Epithelial cell of proximal tubule (primary cell): ENCODE data around the gene SERTAD3. TPM values are rescaled to one million over a fixed set of nuclear protein-coding genes. Genes with fewer than 3 reads are reported as not detected.
A peak's percentile ranks its signal among the peaks of the same experiment; 100 is the strongest.
"Not testable (repeated sequence)": the region's sequence is repeated elsewhere in the genome, so short reads cannot be mapped to it uniquely, and the experiment has no call there.

Experiments used
- DNase-seq: peaks from one replicate; pipeline ENCODE4 v3.0.0-alpha.2; 2011; ENCODE audit warnings: low read depth
- H3K4me3 ChIP-seq: 2 replicates; pipeline ENCODE4 v1.5.1; 2011; ENCODE audit warnings: low read depth, mild to moderate bottlenecking, low read length
- CTCF ChIP-seq: conservative IDR thresholded peaks from 2 replicates; pipeline ENCODE4 v1.5.1; 2012; ENCODE audit warnings: low read depth, mild to moderate bottlenecking, low read length
- total RNA-seq: library from RNA; depleted of rRNA; stranded (reverse); fragments of >200 nt; gene quantifications from 2 replicates; pipeline ENCODE4 v1.2.3, GENCODE V29; 2015

The SERTAD3 gene
- total RNA-seq, 1 donor from 2014 or later: 11.3 TPM

- DNase-seq: no peak
- peak overlapping the region; percentile 64 for H3K4me3 ChIP-seq
- no peak for TF ChIP-seq CTCF
Observed at GRCh38 chr19:40465025-40465556, 21.0 kb upstream of the SERTAD3 start.

GRCh38 chr19:40464059-40465024 is 20.2 kb upstream of the SERTAD3 start:
- TF ChIP-seq CTCF: peak; percentile 86
- peak overlapping the region; percentile 64 for H3K4me3 ChIP-seq
- peak; percentile 56 for DNase-seq

GRCh38 chr19:40463587-40464037 is 19.5 kb upstream of the SERTAD3 start:
- not testable (repeated sequence) for DNase-seq, H3K4me3 ChIP-seq

GRCh38 chr19:40461669-40462221 is 17.6 kb upstream of the SERTAD3 start:
- no peak overlapping the region for H3K4me3 ChIP-seq
- TF ChIP-seq CTCF: no peak
- no peak for DNase-seq

- DNase-seq: no peak
- no peak for TF ChIP-seq CTCF
- no peak overlapping the region for H3K4me3 ChIP-seq
Observed at GRCh38 chr19:40460185-40460584, 16.1 kb upstream of the SERTAD3 start.

- DNase-seq: no peak
- H3K4me3 ChIP-seq: no peak overlapping the region
- no peak for TF ChIP-seq CTCF
Observed at GRCh38 chr19:40458597-40458974, 14.5 kb upstream of the SERTAD3 start.

- H3K4me3 ChIP-seq: no peak overlapping the region
- no peak for DNase-seq
- TF ChIP-seq CTCF: no peak
Observed at GRCh38 chr19:40457953-40458596, 13.9 kb upstream of the SERTAD3 start.
